GM12865 (cell line): Measurements from ENCODE around the gene NMNAT2.

Source experiments
- DNase-seq: peaks from one replicate; pipeline ENCODE4 v3.0.0; 2010; ENCODE audit warnings: low read depth
- H3K4me3 ChIP-seq: 2 replicates; pipeline ENCODE4 v1.5.1; 2011; ENCODE audit warnings: mild to moderate bottlenecking, low read depth, low read length, control low read depth
- TF ChIP-seq, protein P1 (sequence below): IDR thresholded peaks from 2 replicates; pipeline ENCODE4 v1.5.1; 2011; ENCODE audit warnings: low read length, control low read depth, low read depth, inconsistent platforms; ENCODE audit not compliant: insufficient read depth; ENCODE audit errors: missing control alignments

NMNAT2 gene

DNA sequence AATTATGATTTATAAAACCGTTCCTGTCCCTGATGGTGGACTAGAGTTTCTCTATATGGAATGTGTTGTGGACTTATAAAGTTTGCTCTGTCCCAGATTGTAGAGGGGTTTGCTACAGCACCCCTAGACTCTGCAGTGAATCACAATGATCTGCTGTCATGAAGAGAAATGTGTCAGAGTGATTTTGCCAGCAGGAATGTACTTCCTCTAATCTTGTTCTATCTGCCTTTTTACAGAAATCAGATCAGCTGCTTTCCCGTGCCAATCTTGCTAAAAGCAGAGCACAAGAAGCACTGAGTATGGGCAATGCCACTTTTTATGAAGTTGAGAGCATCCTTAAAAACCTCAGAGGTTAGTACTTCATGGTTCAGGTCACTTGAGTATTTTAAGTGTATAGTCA lies 180.1 kb downstream of the NMNAT2 start:
- no peak overlapping the region for H3K4me3 ChIP-seq
- no peak for DNase-seq
- TF ChIP-seq, protein P1, sequence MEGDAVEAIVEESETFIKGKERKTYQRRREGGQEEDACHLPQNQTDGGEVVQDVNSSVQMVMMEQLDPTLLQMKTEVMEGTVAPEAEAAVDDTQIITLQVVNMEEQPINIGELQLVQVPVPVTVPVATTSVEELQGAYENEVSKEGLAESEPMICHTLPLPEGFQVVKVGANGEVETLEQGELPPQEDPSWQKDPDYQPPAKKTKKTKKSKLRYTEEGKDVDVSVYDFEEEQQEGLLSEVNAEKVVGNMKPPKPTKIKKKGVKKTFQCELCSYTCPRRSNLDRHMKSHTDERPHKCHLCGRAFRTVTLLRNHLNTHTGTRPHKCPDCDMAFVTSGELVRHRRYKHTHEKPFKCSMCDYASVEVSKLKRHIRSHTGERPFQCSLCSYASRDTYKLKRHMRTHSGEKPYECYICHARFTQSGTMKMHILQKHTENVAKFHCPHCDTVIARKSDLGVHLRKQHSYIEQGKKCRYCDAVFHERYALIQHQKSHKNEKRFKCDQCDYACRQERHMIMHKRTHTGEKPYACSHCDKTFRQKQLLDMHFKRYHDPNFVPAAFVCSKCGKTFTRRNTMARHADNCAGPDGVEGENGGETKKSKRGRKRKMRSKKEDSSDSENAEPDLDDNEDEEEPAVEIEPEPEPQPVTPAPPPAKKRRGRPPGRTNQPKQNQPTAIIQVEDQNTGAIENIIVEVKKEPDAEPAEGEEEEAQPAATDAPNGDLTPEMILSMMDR, result no peak

DNA sequence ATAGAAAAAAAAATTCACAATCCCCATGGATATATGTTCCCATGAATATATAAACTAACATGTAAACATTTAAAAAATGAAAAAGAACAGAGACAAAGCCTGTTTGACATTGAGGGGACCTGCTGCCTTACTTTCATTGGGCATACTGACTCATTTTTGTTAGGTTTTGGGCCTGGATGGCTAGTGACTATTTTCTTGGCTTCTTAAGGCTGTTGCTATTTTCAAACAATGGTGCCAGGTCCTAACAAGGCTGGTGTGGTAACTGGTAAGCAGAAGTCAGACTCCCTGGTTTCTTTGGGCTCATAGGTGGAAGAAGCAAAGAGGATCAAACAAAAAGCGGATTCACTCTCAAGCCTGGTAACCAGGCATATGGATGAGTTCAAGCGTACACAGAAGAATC lies 181.1 kb downstream of the NMNAT2 start:
- DNase-seq, result no peak
- TF ChIP-seq, protein P1, result no peak
- H3K4me3 ChIP-seq, result no peak overlapping the region

GRCh38 chr1:183236158-183236725 lies 181.9 kb downstream of the NMNAT2 start:
- TF ChIP-seq, protein P1, result no peak
- no peak for DNase-seq

GRCh38 chr1:183235503-183235902 lies 182.7 kb downstream of the NMNAT2 start:
- TF ChIP-seq, protein P1, result no peak
- H3K4me3 ChIP-seq, result no peak overlapping the region
- DNase-seq, result no peak

More at GRCh38 chr1:183236158-183236725, 181.9 kb downstream of the NMNAT2 start:
- H3K4me3 ChIP-seq, result no peak overlapping the region

- TF ChIP-seq, protein P1, result peak; percentile 45
- no peak for DNase-seq
- no peak overlapping the region for H3K4me3 ChIP-seq
These were observed 183.3 kb downstream of the NMNAT2 start for GRCh38 chr1:183234660-183235476.

- TF ChIP-seq, protein P1, result no peak
- no peak overlapping the region for H3K4me3 ChIP-seq
- DNase-seq, result no peak
These were observed 185.1 kb downstream of the NMNAT2 start for GRCh38 chr1:183233113-183233512.
